Cardiac muscle cell (in vitro differentiated cells and primary cell): ENCODE measurements around the gene MYLK. TPM values are rescaled to one million over a fixed set of nuclear protein-coding genes. Genes with fewer than 3 reads are reported as not detected.

Experiments used
- DNase-seq, 2 donors: peaks; one replicate each; pipeline versions ENCODE4 v3.0.0 to v3.0.0-alpha.2; 2010 to 2017; ENCODE audit warnings: low read depth in 1 of 2, low spot score in 1 of 2
- H3K27ac ChIP-seq: fragments of 200-600 bp; sonication (generic); 2 replicates; pipeline ENCODE4 v1.5.1; 2016
- H3K27me3 ChIP-seq: fragments of 200-600 bp; sonication (generic); 2 replicates; pipeline ENCODE4 v1.6.0; 2016; ENCODE audit warnings: control low read depth
- H3K36me3 ChIP-seq: fragments of 200-600 bp; sonication (generic); 2 replicates; pipeline ENCODE4 v1.5.1; 2016; ENCODE audit warnings: control low read depth
- H3K4me1 ChIP-seq: fragments of 200-600 bp; sonication (generic); 2 replicates; pipeline ENCODE4 v1.8.1; 2017; ENCODE audit warnings: low read depth, mild to moderate bottlenecking, mixed run types
- H3K4me3 ChIP-seq: fragments of 200-600 bp; sonication (generic); 2 replicates; pipeline ENCODE4 v1.5.1; 2016; ENCODE audit warnings: mild to moderate bottlenecking
- H3K9me3 ChIP-seq: fragments of 200-600 bp; sonication (generic); 2 replicates; pipeline ENCODE4 v1.5.1; 2017; ENCODE audit warnings: low read depth, mild to moderate bottlenecking, control low read depth
- polyA plus RNA-seq: library from polyadenylated mRNA; unstranded; fragments of >200 nt; fragmentation: Nextera tagmentation; extraction: Ambion mirVana; gene quantifications from 2 replicates; pipeline ENCODE4 v1.2.1, GENCODE V29; 2016
- total RNA-seq: library from RNA; depleted of rRNA; stranded (reverse); fragments of >200 nt; gene quantifications from 2 replicates; pipeline ENCODE4 v1.2.3, GENCODE V29; 2016
- TF ChIP-seq, protein P1 (sequence below): IDR thresholded peaks from 2 replicates; pipeline ENCODE4 v1.5.1; 2012; ENCODE audit warnings: low read depth, mild to moderate bottlenecking, low read length

The MYLK gene
- total and polyA plus RNA-seq, 2 experiments from 2014 or later: 2.0 to 5.8 TPM

DNA sequence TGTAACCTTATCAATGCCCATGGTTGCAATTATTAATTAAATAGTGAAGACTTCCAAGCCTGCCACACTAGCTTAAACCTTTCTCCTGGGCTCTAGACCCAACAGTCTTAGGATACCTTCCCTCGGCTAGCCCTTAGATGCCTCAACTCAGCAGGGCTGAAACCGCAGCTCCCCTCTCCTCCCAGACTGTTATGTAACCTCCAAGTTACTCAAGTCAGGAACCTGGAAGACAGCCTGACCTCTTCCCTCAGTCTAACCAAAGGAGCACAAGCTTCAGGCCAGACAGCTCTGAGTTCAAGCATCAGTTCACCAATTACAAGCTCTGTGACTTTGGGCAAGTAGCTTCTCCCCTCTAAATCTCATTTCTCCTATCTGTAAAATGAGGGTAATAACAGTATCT, 228.7 kb downstream of the MYLK start:
- Histone ChIP-seq H3K36me3 (no peaks in the 10 kb centered on the region), H3K4me1 (peaks cover 2% of the 10 kb centered on the region), H3K27ac (no peak overlapping the region), H3K27me3 (peaks cover 64% of the 10 kb centered on the region), H3K9me3 (no peaks in the 10 kb centered on the region), H3K4me3 (no peak overlapping the region)
- TF ChIP-seq, protein P1, sequence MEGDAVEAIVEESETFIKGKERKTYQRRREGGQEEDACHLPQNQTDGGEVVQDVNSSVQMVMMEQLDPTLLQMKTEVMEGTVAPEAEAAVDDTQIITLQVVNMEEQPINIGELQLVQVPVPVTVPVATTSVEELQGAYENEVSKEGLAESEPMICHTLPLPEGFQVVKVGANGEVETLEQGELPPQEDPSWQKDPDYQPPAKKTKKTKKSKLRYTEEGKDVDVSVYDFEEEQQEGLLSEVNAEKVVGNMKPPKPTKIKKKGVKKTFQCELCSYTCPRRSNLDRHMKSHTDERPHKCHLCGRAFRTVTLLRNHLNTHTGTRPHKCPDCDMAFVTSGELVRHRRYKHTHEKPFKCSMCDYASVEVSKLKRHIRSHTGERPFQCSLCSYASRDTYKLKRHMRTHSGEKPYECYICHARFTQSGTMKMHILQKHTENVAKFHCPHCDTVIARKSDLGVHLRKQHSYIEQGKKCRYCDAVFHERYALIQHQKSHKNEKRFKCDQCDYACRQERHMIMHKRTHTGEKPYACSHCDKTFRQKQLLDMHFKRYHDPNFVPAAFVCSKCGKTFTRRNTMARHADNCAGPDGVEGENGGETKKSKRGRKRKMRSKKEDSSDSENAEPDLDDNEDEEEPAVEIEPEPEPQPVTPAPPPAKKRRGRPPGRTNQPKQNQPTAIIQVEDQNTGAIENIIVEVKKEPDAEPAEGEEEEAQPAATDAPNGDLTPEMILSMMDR: no peak
- DNase-seq: peak in 1 of 2 donors; percentile 50

DNA sequence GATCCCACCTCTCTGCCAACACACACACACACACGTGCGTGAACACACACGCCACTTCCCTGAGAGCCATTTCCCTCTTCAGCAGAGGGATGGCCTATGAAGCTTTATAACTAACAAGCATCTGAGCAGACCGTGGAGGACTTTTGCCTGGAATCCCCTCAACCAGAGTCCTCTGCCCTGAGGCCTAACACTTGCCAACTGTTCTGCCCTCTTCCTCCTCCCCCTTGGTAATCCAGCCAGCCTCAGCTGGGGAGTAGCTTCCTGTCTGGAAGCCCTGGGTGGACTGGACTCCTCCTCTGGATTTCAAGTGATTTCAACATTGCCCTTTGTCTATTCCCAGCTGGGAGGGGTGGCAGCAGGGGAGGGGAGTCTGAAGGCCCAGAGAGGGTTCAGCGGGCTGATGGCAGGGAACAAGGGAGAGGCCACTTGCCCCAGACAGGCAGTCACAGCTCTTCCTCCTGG, 230.9 kb downstream of the MYLK start:
- DNase-seq: peak in 1 of 2 donors; percentile 95
- H3K27me3 ChIP-seq: peaks cover 43% of the 10 kb centered on the region
- H3K4me3 ChIP-seq: no peak overlapping the region
- TF ChIP-seq, protein P1: no peak
- H3K27ac ChIP-seq: no peak overlapping the region
- H3K4me1 ChIP-seq: no peaks in the 10 kb centered on the region
- H3K36me3 ChIP-seq: no peaks in the 10 kb centered on the region
- no peaks in the 10 kb centered on the region for H3K9me3 ChIP-seq

- TF ChIP-seq, protein P1: peak; percentile 92
- no peak overlapping the region for H3K27ac ChIP-seq
- H3K4me1 ChIP-seq: no peaks in the 10 kb centered on the region
Observed at GRCh38 chr3:123652342-123652984, 231.7 kb downstream of the MYLK start.

DNA sequence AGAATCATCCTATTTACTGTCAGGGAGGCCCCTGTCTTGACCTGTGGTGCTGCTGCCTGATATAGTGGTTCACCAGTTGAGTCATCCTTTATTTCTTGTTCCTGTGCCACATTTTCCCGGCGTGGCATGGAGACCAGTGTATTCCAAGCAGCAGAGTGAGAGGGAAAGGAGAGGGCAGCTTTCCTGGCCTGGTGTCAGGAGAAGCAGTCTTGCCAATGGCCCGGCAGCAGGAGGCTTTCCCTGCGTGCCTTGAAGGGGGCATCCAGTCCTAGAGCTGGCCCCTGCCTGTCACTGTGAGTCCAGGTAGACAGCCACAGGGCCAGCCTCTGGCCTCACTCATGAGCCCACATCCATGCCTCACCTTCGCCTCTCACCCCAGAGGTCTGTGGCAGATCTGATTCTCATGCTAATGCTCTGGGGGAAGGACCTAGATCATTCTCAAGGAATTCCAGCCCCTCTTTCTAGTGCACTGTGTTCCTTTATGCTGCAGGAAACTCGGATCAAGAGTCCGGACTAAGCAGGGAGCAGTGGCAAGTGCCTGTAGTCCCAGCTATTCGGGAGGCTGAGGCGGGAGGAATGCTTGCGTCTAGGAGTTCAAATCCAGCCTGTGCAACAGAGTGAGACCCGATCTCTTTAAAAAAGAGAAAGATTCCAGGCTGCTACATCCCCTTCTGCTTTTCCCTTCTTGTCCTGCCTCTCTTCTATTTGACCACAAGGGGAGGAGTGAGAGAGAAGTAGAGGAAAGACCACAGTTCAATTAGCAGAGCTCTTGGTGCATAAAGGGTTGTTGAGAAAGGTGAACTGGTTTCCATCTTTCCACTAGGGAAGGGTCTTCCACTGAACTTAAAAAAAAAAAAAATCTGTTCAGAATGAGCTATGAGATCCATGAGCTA, 232.4 kb downstream of the MYLK start:
- TF ChIP-seq, protein P1: no peak
- H3K36me3 ChIP-seq: no peaks in the 10 kb centered on the region
- DNase-seq: peak in 1 of 2 donors; percentile 18
- peaks cover 36% of the 10 kb centered on the region for H3K27me3 ChIP-seq
- H3K27ac ChIP-seq: no peak overlapping the region
- no peak overlapping the region for H3K4me3 ChIP-seq
- H3K9me3 ChIP-seq: no peaks in the 10 kb centered on the region
- H3K4me1 ChIP-seq: no peaks in the 10 kb centered on the region

More at GRCh38 chr3:123652342-123652984, 231.7 kb downstream of the MYLK start:
- Histone ChIP-seq H3K36me3 (no peaks in the 10 kb centered on the region), H3K9me3 (no peaks in the 10 kb centered on the region), H3K27me3 (peaks cover 36% of the 10 kb centered on the region), H3K4me3 (no peak overlapping the region)
- peak; percentile 84 to 85 for DNase-seq

GRCh38 chr3:123650101-123650500, 234.0 kb downstream of the MYLK start:
- no peaks in the 10 kb centered on the region for H3K36me3 ChIP-seq
- TF ChIP-seq, protein P1: no peak
- no peak overlapping the region for H3K27ac ChIP-seq
- H3K9me3 ChIP-seq: no peaks in the 10 kb centered on the region
- DNase-seq: peak in 1 of 2 donors; percentile 7
- H3K4me3 ChIP-seq: no peak overlapping the region
- peaks cover 24% of the 10 kb centered on the region for H3K27me3 ChIP-seq
- H3K4me1 ChIP-seq: no peaks in the 10 kb centered on the region
